ENCODE data around the gene CRACR2B.
A peak's percentile ranks its signal among the peaks of the same experiment; 100 is the strongest.

DNA sequence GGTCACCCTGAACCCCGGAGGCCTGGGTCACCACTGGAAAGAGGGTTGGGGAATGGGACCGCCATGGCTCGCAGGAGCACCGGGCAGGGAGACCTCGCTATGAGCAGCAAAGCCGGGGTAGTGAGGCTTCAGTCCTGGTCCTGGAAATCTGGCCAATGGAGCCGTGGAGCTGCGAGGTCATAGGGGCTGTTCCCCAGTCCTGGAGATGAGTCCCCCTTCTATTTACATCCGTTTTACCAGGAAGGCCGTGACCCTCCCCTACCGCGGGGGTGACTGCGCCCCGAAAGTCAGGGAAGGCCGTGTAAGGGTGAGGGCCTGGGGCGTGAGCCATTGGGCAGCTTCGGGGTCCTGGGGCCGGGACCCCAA is 23.1 kb upstream of the CRACR2B start:
- TF ChIP-seq, protein P1, sequence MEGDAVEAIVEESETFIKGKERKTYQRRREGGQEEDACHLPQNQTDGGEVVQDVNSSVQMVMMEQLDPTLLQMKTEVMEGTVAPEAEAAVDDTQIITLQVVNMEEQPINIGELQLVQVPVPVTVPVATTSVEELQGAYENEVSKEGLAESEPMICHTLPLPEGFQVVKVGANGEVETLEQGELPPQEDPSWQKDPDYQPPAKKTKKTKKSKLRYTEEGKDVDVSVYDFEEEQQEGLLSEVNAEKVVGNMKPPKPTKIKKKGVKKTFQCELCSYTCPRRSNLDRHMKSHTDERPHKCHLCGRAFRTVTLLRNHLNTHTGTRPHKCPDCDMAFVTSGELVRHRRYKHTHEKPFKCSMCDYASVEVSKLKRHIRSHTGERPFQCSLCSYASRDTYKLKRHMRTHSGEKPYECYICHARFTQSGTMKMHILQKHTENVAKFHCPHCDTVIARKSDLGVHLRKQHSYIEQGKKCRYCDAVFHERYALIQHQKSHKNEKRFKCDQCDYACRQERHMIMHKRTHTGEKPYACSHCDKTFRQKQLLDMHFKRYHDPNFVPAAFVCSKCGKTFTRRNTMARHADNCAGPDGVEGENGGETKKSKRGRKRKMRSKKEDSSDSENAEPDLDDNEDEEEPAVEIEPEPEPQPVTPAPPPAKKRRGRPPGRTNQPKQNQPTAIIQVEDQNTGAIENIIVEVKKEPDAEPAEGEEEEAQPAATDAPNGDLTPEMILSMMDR (IDR thresholded peaks at IDR 0.05) = peak in 1 of 6 experiments; percentile 12
- no peak for TF ChIP-seq POLR2A (IDR thresholded peaks at IDR 0.05)
- no peak for TF ChIP-seq EP300 (IDR thresholded peaks at IDR 0.05)
- TF ChIP-seq POLR2AphosphoS5 (IDR thresholded peaks at IDR 0.05) = no peak

Measured in upper lobe of left lung (tissue), 4 donors.